ENCODE data around the gene NAP1L1.

The NAP1L1 gene

DNA sequence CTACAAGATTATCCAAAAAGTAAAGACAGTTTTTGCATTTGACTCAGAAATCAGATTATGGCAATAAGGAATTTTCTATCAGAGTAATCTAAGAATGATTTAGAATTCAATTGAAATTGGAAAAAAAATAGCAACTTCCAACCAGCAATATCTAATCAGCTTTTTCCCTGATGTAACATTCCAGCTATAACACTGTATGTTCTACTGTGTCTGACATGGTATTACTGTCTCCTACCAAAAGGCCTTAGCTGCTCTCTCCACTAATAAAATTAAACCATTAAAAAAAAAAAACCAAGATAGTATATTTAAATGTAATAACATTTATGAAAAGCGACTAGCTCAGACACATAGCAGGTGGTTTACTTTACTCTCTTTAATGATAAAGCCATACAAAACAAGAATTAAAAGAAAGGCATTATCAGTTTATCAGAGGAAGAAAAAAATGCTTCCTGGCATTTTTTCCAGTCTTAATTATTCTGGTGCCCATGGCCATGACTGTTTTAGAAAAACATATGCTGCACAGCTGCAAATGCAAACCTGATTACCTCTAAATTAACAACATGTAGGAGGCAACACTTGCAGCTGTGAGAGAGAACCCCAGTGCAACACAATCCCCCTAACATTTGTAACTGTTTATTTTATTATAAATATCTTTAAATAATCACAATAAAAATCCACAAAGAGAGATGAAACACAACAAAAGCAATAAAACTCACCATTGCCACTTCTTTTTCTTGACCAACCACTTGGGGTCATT, 81.7 kb downstream of the NAP1L1 start:
- H3K4me3 ChIP-seq (ENCODE audit: low read depth, low read length) = no peak overlapping the region
- TF ChIP-seq, protein P1, sequence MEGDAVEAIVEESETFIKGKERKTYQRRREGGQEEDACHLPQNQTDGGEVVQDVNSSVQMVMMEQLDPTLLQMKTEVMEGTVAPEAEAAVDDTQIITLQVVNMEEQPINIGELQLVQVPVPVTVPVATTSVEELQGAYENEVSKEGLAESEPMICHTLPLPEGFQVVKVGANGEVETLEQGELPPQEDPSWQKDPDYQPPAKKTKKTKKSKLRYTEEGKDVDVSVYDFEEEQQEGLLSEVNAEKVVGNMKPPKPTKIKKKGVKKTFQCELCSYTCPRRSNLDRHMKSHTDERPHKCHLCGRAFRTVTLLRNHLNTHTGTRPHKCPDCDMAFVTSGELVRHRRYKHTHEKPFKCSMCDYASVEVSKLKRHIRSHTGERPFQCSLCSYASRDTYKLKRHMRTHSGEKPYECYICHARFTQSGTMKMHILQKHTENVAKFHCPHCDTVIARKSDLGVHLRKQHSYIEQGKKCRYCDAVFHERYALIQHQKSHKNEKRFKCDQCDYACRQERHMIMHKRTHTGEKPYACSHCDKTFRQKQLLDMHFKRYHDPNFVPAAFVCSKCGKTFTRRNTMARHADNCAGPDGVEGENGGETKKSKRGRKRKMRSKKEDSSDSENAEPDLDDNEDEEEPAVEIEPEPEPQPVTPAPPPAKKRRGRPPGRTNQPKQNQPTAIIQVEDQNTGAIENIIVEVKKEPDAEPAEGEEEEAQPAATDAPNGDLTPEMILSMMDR (IDR thresholded peaks at IDR 0.05; ENCODE audit: borderline replicate concordance, insufficient read depth, low read depth, low read length) = no peak

GRCh38 chr12:75998292-75999063, 86.0 kb downstream of the NAP1L1 start:
- TF ChIP-seq, protein P1 (IDR thresholded peaks at IDR 0.05; ENCODE audit: borderline replicate concordance, insufficient read depth, low read depth, low read length) = no peak
- no peak overlapping the region for H3K4me3 ChIP-seq (ENCODE audit: low read depth, low read length)

GRCh38 chr12:75997658-75998057, 86.8 kb downstream of the NAP1L1 start:
- H3K4me3 ChIP-seq (ENCODE audit: low read depth, low read length) = no peak overlapping the region
- TF ChIP-seq, protein P1 (IDR thresholded peaks at IDR 0.05; ENCODE audit: borderline replicate concordance, insufficient read depth, low read depth, low read length) = no peak

- H3K4me3 ChIP-seq (ENCODE audit: low read depth, low read length) = no peak overlapping the region
- TF ChIP-seq, protein P1 (IDR thresholded peaks at IDR 0.05; ENCODE audit: borderline replicate concordance, insufficient read depth, low read depth, low read length) = no peak
These were observed 87.5 kb downstream of the NAP1L1 start for GRCh38 chr12:75996861-75997447.

- TF ChIP-seq, protein P1 (IDR thresholded peaks at IDR 0.05; ENCODE audit: borderline replicate concordance, insufficient read depth, low read depth, low read length) = no peak
- H3K4me3 ChIP-seq (ENCODE audit: low read depth, low read length) = no peak overlapping the region
These were observed 88.8 kb downstream of the NAP1L1 start for GRCh38 chr12:75995691-75996090.

GRCh38 chr12:75994069-75994740, 90.3 kb downstream of the NAP1L1 start:
- TF ChIP-seq, protein P1 (IDR thresholded peaks at IDR 0.05; ENCODE audit: borderline replicate concordance, insufficient read depth, low read depth, low read length) = no peak
- H3K4me3 ChIP-seq (ENCODE audit: low read depth, low read length) = no peak overlapping the region
